Measurements from ENCODE around the gene KRT3.

The KRT3 gene

DNA sequence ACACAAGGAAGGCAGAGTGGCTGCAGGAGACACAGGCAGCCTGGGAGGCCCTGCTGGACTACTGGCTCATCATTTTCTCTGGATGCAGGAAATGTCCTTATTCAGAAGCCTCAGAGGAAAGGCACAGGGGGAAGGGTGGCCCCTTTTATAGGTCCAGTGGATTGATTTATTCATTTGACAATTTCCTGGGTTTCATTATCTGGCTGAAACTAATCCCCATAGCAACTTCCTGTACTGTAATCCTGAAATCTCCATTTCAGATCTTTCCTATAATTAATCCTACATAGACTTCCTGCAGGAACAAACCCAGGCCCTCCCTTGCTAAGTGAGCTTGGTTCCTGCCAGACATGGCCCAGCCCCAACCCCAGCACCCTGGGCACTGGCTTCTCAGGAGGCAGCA, 41.8 kb downstream of the KRT3 start (continued):
- TF ChIP-seq, protein P1, sequence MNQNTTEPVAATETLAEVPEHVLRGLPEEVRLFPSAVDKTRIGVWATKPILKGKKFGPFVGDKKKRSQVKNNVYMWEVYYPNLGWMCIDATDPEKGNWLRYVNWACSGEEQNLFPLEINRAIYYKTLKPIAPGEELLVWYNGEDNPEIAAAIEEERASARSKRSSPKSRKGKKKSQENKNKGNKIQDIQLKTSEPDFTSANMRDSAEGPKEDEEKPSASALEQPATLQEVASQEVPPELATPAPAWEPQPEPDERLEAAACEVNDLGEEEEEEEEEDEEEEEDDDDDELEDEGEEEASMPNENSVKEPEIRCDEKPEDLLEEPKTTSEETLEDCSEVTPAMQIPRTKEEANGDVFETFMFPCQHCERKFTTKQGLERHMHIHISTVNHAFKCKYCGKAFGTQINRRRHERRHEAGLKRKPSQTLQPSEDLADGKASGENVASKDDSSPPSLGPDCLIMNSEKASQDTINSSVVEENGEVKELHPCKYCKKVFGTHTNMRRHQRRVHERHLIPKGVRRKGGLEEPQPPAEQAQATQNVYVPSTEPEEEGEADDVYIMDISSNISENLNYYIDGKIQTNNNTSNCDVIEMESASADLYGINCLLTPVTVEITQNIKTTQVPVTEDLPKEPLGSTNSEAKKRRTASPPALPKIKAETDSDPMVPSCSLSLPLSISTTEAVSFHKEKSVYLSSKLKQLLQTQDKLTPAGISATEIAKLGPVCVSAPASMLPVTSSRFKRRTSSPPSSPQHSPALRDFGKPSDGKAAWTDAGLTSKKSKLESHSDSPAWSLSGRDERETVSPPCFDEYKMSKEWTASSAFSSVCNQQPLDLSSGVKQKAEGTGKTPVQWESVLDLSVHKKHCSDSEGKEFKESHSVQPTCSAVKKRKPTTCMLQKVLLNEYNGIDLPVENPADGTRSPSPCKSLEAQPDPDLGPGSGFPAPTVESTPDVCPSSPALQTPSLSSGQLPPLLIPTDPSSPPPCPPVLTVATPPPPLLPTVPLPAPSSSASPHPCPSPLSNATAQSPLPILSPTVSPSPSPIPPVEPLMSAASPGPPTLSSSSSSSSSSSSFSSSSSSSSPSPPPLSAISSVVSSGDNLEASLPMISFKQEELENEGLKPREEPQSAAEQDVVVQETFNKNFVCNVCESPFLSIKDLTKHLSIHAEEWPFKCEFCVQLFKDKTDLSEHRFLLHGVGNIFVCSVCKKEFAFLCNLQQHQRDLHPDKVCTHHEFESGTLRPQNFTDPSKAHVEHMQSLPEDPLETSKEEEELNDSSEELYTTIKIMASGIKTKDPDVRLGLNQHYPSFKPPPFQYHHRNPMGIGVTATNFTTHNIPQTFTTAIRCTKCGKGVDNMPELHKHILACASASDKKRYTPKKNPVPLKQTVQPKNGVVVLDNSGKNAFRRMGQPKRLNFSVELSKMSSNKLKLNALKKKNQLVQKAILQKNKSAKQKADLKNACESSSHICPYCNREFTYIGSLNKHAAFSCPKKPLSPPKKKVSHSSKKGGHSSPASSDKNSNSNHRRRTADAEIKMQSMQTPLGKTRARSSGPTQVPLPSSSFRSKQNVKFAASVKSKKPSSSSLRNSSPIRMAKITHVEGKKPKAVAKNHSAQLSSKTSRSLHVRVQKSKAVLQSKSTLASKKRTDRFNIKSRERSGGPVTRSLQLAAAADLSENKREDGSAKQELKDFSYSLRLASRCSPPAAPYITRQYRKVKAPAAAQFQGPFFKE (tag by site-specific recombination; IDR thresholded peaks at IDR 0.05; ENCODE audit: borderline replicate concordance) = no peak

DNA sequence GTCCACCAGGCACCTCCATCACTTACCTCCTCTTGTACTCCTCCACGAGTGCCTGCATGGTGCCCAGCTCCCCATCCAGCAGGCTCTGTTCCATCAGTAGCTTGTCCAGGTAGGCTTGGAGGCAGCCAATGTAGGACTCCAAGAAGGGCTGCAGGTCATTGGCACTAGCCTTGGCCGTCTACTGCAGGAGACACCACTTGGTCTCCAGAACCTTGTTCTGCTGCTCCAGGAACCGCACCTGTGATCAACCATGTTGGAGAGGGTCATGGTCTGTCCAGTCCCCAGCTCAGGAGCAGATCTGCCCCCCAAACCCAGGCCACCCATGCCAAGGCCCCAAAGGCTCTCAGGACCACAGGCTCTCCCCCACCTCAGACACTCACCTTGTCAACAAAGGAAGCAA, 42.6 kb downstream of the KRT3 start:
- Histone ChIP-seq H3K4me1 (ENCODE audit: control insufficient read depth, insufficient read depth, low read length) (peaks cover 8% of the 10 kb centered on the region; the same call in 1 of the 2 replicates), H3K27ac (ENCODE audit: extremely low read depth, low read depth, low read length) (no peak overlapping the region), H3K36me3 (ENCODE audit: control insufficient read depth in 2 of 2, insufficient read depth in 1 of 2, low read length in 2 of 2) (no peaks in the 10 kb centered on the region), H3K4me3 (ENCODE audit: low read depth, low read length) (no peak overlapping the region), H3K9me3 (ENCODE audit: control insufficient read depth, insufficient read depth, low read depth, low read length) (no peaks in the 10 kb centered on the region)
- ChIA-PET CTCF (no interaction called here), POLR2A (no interaction called here)
- TF ChIP-seq, protein P2, sequence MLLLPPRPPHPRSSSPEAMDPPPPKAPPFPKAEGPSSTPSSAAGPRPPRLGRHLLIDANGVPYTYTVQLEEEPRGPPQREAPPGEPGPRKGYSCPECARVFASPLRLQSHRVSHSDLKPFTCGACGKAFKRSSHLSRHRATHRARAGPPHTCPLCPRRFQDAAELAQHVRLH (tag by site-specific recombination; IDR thresholded peaks at IDR 0.05) = no peak
- TF ChIP-seq ZNF114 (tag by site-specific recombination; IDR thresholded peaks at IDR 0.05) (no peak), ZNF16 (tag by site-specific recombination; IDR thresholded peaks at IDR 0.05; ENCODE audit: low read depth) (no peak), ZNF626 (tag by site-specific recombination; IDR thresholded peaks at IDR 0.05) (no peak), PRDM1 (tag by site-specific recombination; IDR thresholded peaks at IDR 0.05) (no peak), ZNF776 (tag by site-specific recombination; IDR thresholded peaks at IDR 0.05; ENCODE audit: borderline replicate concordance) (no peak), YY1 (tag by site-specific recombination; IDR thresholded peaks at IDR 0.05) (no peak)
- TF ChIP-seq, protein P3, sequence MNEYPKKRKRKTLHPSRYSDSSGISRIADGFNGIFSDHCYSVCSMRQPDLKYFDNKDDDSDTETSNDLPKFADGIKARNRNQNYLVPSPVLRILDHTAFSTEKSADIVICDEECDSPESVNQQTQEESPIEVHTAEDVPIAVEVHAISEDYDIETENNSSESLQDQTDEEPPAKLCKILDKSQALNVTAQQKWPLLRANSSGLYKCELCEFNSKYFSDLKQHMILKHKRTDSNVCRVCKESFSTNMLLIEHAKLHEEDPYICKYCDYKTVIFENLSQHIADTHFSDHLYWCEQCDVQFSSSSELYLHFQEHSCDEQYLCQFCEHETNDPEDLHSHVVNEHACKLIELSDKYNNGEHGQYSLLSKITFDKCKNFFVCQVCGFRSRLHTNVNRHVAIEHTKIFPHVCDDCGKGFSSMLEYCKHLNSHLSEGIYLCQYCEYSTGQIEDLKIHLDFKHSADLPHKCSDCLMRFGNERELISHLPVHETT (tag by site-specific recombination; IDR thresholded peaks at IDR 0.05) = no peak

DNA sequence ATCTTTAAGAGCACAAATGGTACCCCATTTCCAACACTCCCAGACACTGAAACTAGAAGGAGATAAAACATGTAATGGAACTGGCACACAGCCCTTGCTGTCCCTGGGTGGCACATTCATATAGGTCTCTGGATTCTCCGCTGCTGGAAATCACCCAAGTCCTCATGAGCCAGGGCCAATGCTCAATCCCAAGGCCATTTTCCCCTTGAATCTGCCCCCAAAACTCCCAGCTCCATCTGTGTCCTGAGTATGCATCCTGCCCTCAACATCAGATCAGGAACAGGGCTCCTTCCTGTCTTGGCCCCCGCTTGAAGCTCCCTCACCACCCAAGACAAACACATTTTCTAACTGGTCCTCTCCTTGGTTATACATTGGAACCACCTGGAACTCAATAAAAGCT, 43.4 kb downstream of the KRT3 start:
- Histone ChIP-seq H3K27ac (ENCODE audit: extremely low read depth, low read depth, low read length) (no peak overlapping the region), H3K9me3 (ENCODE audit: control insufficient read depth, insufficient read depth, low read depth, low read length) (no peaks in the 10 kb centered on the region), H3K4me1 (ENCODE audit: control insufficient read depth, insufficient read depth, low read length) (peaks cover 8% of the 10 kb centered on the region; the same call in 1 of the 2 replicates), H3K4me3 (ENCODE audit: low read depth, low read length) (no peak overlapping the region), H3K36me3 (ENCODE audit: control insufficient read depth in 2 of 2, insufficient read depth in 1 of 2, low read length in 2 of 2) (no peaks in the 10 kb centered on the region)
- CTCF ChIA-PET = interaction anchor here (0.7 kb wide), 1 partner anchor 119 kb away, joined by 3 read pairs; no protein-coding TSS in a partner anchor
- TF ChIP-seq YY2 (tag by site-specific recombination; IDR thresholded peaks at IDR 0.05) = no peak
- no peak for TF ChIP-seq ZNF366 (tag by site-specific recombination; conservative IDR thresholded peaks at IDR 0.05)
- no peak for TF ChIP-seq MYNN (tag by site-specific recombination; IDR thresholded peaks at IDR 0.05; ENCODE audit: borderline replicate concordance)
- no peak for TF ChIP-seq ZBTB21 (tag by site-specific recombination; IDR thresholded peaks at IDR 0.05)
- TF ChIP-seq, protein P4, sequence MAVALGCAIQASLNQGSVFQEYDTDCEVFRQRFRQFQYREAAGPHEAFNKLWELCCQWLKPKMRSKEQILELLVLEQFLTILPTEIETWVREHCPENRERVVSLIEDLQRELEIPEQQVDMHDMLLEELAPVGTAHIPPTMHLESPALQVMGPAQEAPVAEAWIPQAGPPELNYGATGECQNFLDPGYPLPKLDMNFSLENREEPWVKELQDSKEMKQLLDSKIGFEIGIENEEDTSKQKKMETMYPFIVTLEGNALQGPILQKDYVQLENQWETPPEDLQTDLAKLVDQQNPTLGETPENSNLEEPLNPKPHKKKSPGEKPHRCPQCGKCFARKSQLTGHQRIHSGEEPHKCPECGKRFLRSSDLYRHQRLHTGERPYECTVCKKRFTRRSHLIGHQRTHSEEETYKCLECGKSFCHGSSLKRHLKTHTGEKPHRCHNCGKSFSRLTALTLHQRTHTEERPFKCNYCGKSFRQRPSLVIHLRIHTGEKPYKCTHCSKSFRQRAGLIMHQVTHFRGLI (tag by site-specific recombination; IDR thresholded peaks at IDR 0.05) = no peak
- no peak for TF ChIP-seq ZNF274 (IDR thresholded peaks at IDR 0.05; ENCODE audit: low read length)
- TF ChIP-seq ZNF274 (tag by site-specific recombination; IDR thresholded peaks at IDR 0.05; ENCODE audit: borderline replicate concordance) = no peak
- no peak for TF ChIP-seq ZNF2 (tag by site-specific recombination; IDR thresholded peaks at IDR 0.05)
- no peak for TF ChIP-seq ZNF157 (tag by site-specific recombination; IDR thresholded peaks at IDR 0.05)
- TF ChIP-seq ZNF175 (tag by site-specific recombination; IDR thresholded peaks at IDR 0.05) = no peak
- POLR2A ChIA-PET = no interaction called here
